Transverse colon (tissue), 3 donors: ENCODE measurements around the gene UBASH3A.

ENCODE experiments used
- EP300 ChIP-seq: sonication (generic); formaldehyde crosslinking; IDR thresholded peaks from one replicate; pipeline ENCODE4 v1.6.1; 2017; ENCODE audit warnings: antibody characterized with exemption, low read depth
- POLR2A ChIP-seq: fragments of 450-650 bp; IDR thresholded peaks from one replicate; pipeline ENCODE4 v1.6.1; 2016; ENCODE audit warnings: antibody characterized with exemption, mild to moderate bottlenecking, moderate library complexity
- TF ChIP-seq, protein P1 (sequence below), 5 experiments: fragments of 200-600 bp in 3 of 5; fragments of 450-650 bp in 2 of 5; sonication (generic) in 3 of 5; IDR thresholded peaks; 1 replicate in 2 of 5; 2 replicates in 3 of 5; pipeline ENCODE4 v1.5.1; 2016 to 2017; ENCODE audit warnings: antibody characterized with exemption in 5 of 5, inconsistent platforms in 3 of 5, mild to moderate bottlenecking in 2 of 5, moderate library complexity in 1 of 5

GRCh38 chr21:42451941-42452340 lies 48.2 kb downstream of the UBASH3A start:
- TF ChIP-seq, protein P1, sequence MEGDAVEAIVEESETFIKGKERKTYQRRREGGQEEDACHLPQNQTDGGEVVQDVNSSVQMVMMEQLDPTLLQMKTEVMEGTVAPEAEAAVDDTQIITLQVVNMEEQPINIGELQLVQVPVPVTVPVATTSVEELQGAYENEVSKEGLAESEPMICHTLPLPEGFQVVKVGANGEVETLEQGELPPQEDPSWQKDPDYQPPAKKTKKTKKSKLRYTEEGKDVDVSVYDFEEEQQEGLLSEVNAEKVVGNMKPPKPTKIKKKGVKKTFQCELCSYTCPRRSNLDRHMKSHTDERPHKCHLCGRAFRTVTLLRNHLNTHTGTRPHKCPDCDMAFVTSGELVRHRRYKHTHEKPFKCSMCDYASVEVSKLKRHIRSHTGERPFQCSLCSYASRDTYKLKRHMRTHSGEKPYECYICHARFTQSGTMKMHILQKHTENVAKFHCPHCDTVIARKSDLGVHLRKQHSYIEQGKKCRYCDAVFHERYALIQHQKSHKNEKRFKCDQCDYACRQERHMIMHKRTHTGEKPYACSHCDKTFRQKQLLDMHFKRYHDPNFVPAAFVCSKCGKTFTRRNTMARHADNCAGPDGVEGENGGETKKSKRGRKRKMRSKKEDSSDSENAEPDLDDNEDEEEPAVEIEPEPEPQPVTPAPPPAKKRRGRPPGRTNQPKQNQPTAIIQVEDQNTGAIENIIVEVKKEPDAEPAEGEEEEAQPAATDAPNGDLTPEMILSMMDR (IDR thresholded peaks at IDR 0.05), result no peak
- TF ChIP-seq POLR2A, result no peak
- no peak for TF ChIP-seq EP300
